ENCODE data around the gene NPM1.

DNA sequence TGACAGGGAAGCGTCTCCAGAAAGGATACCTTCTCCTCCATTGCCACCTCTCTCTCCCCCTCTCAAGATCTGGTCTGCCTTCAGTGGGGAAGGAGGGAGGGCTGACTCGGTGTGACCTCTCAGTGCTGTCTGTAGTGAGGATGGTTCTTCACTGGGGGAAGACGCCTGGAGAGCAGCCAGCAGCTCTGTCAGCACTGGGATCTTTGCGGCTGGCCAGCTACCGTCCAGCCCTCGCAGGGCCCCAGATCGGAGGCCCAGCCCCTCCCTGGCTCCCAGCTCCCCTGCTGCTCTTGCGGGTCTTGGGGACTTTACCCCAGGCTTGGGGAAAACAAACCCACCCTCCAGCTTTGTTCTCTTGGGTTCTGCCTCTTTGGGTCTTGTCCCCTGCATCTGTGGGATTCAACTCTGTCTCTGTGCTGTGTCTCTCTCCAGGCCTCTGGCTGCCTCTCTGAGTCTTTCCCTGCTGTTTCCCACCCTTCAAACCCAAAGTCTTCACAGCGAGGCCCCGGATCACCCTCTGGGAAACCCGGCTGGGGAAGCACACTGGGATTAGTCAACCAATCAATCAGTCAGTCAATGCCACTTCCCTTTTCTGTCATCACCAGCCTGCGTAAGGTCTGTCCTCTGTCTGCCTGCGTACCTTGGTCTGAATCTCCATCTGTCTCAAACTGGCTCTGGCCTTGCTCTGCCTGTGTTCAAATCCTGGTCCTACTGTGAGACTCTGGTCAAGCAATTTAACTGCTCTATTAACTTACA is 54.8 kb downstream of the NPM1 start:
- TF ChIP-seq, protein P1, sequence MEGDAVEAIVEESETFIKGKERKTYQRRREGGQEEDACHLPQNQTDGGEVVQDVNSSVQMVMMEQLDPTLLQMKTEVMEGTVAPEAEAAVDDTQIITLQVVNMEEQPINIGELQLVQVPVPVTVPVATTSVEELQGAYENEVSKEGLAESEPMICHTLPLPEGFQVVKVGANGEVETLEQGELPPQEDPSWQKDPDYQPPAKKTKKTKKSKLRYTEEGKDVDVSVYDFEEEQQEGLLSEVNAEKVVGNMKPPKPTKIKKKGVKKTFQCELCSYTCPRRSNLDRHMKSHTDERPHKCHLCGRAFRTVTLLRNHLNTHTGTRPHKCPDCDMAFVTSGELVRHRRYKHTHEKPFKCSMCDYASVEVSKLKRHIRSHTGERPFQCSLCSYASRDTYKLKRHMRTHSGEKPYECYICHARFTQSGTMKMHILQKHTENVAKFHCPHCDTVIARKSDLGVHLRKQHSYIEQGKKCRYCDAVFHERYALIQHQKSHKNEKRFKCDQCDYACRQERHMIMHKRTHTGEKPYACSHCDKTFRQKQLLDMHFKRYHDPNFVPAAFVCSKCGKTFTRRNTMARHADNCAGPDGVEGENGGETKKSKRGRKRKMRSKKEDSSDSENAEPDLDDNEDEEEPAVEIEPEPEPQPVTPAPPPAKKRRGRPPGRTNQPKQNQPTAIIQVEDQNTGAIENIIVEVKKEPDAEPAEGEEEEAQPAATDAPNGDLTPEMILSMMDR (conservative IDR thresholded peaks at IDR 0.05; ENCODE audit: low read depth, low read length): no peak
- TF ChIP-seq EZH2 (IDR thresholded peaks at IDR 0.05; ENCODE audit: borderline replicate concordance, low read depth, low read length, poor library complexity, severe bottlenecking): no peak
